Keratinocyte (primary cell): ENCODE measurements around the gene ACACA. TPM values are rescaled to one million over a fixed set of nuclear protein-coding genes. Genes with fewer than 3 reads are reported as not detected.

Experiments used
- DNase-seq: peaks from one replicate; pipeline ENCODE4 v3.0.0-alpha.2; 2011; ENCODE audit warnings: low read depth, missing footprints, low spot score
- FAIRE-seq: peaks from 2 replicates; lab custom pipeline; 2011; peaks lifted over from hg19 to GRCh38; lab: Jason Lieb, UNC
- H2AFZ ChIP-seq: 2 replicates; pipeline ENCODE4 v1.6.0; 2012; ENCODE audit warnings: low read length, control low read depth, inconsistent platforms; ENCODE audit not compliant: control insufficient read depth
- H3K27ac ChIP-seq: 2 replicates; pipeline ENCODE4 v1.5.1; 2011; ENCODE audit warnings: low read length; ENCODE audit not compliant: control insufficient read depth, insufficient read depth
- H3K27me3 ChIP-seq: 3 replicates; pipeline ENCODE4 v1.6.0; 2011; ENCODE audit warnings: low read length; ENCODE audit not compliant: control insufficient read depth, insufficient read depth; ENCODE audit errors: extremely low read depth
- H3K36me3 ChIP-seq, 2 experiments: 2 replicates in 1 of 2; 3 replicates in 1 of 2; pipeline ENCODE4 v1.5.1; 2011; ENCODE audit warnings: low read length in 2 of 2, mild to moderate bottlenecking in 1 of 2; ENCODE audit not compliant: control insufficient read depth in 2 of 2, insufficient read depth in 2 of 2; ENCODE audit errors: extremely low read depth in 1 of 2
- H3K4me1 ChIP-seq: 3 replicates; pipeline ENCODE4 v1.5.1; 2011; ENCODE audit warnings: low read length; ENCODE audit not compliant: control insufficient read depth, insufficient read depth; ENCODE audit errors: extremely low read depth
- H3K4me2 ChIP-seq: 3 replicates; pipeline ENCODE4 v1.6.0; 2011; ENCODE audit warnings: low read depth, low read length; ENCODE audit not compliant: control insufficient read depth, insufficient read depth; ENCODE audit errors: extremely low read depth
- H3K4me3 ChIP-seq, 3 experiments: fragments of 200-600 bp in 1 of 3; sonication (generic) in 1 of 3; 2 replicates in 2 of 3; 3 replicates in 1 of 3; pipeline ENCODE4 v1.5.1; 2011 to 2016; ENCODE audit warnings: low read length in 3 of 3, mild to moderate bottlenecking in 3 of 3, control low read depth in 2 of 3, inconsistent platforms in 1 of 3, low read depth in 1 of 3, mixed read lengths in 1 of 3, mixed run types in 1 of 3, moderate library complexity in 1 of 3; ENCODE audit not compliant: control insufficient read depth in 2 of 3, insufficient read depth in 2 of 3; ENCODE audit errors: extremely low read depth in 1 of 3
- H3K79me2 ChIP-seq: 2 replicates; pipeline ENCODE4 v1.6.0; 2012; ENCODE audit warnings: low read length; ENCODE audit not compliant: control insufficient read depth, insufficient read depth
- H3K9ac ChIP-seq: 3 replicates; pipeline ENCODE4 v1.6.0; 2011; ENCODE audit warnings: low read length; ENCODE audit not compliant: control insufficient read depth, insufficient read depth; ENCODE audit errors: extremely low read depth
- H3K9me1 ChIP-seq: 3 replicates; pipeline ENCODE4 v1.6.0; 2011; ENCODE audit warnings: low read length; ENCODE audit not compliant: control insufficient read depth, insufficient read depth; ENCODE audit errors: extremely low read depth
- H3K9me3 ChIP-seq: 2 replicates; pipeline ENCODE4 v1.5.1; 2012; ENCODE audit warnings: low read depth, low read length; ENCODE audit not compliant: control insufficient read depth
- H4K20me1 ChIP-seq: 3 replicates; pipeline ENCODE4 v1.6.0; 2011; ENCODE audit warnings: low read length; ENCODE audit not compliant: control insufficient read depth, insufficient read depth; ENCODE audit errors: extremely low read depth
- CTCF ChIP-seq, 3 experiments: IDR thresholded peaks in 1 of 3; conservative IDR thresholded peaks in 1 of 3; optimal IDR thresholded peaks in 1 of 3; 2 replicates in 2 of 3; 3 replicates in 1 of 3; pipeline versions ENCODE3 to v1.5.1; 2011; ENCODE audit warnings: low read length in 3 of 3, mild to moderate bottlenecking in 3 of 3, moderate library complexity in 2 of 3, control low read depth in 1 of 3, inconsistent platforms in 1 of 3; ENCODE audit not compliant: insufficient read depth in 2 of 3; ENCODE audit errors: extremely low read depth in 1 of 3
- EZH2 ChIP-seq: IDR thresholded peaks from one replicate; pipeline ENCODE4 v1.6.1; 2012; ENCODE audit warnings: inconsistent platforms, mild to moderate bottlenecking, low read length, moderate library complexity
- dilution Hi-C: fragments of 300-500 bp; cut with MboI; formaldehyde crosslinking; loops from one replicate; pipeline ENCODE4 v1.7.0; 2020; ENCODE audit warnings: low sequenced_read_pairs; ENCODE audit not compliant: extremely low pct_ligation_motif_present
- polyA plus RNA-seq, 5 experiments: library from polyadenylated mRNA; depleted of rRNA in 3 of 5; stranded (reverse) in 3 of 5; stranded (forward) in 1 of 5; unstranded in 1 of 5; fragments of >200 nt; gene quantifications; 1 replicate in 1 of 5; 2 replicates in 3 of 5; 3 replicates in 1 of 5; pipeline versions ENCODE4 v1.2.1 to v1.2.3, GENCODE V29; 2011 to 2012; ENCODE audit warnings: missing spikeins in 2 of 5, low read depth in 1 of 5, low replicate concordance in 1 of 5

ACACA gene
- polyA plus RNA-seq, 1 donor (not counting 4 experiments of a cell fraction or from before 2014, with no cell fraction given) = 85.8 TPM

- DNase-seq (no peak), FAIRE-seq (no peak)
- Histone ChIP-seq H3K9me3 (no peaks in the 10 kb centered on the region), H4K20me1 (no peaks in the 10 kb centered on the region), H3K9me1 (no peaks in the 10 kb centered on the region), H3K36me3 (peaks cover 40 to 41% of the 10 kb centered on the region in 2 experiments), H3K9ac (no peak overlapping the region), H3K4me1 (no peaks in the 10 kb centered on the region), H3K4me2 (no peak overlapping the region), H3K27me3 (no peaks in the 10 kb centered on the region), H3K4me3 (no peak overlapping the region), H3K27ac (no peak overlapping the region), H2AFZ (no peak overlapping the region), H3K79me2 (no peaks in the 10 kb centered on the region)
- TF ChIP-seq CTCF (optimal IDR thresholded peaks at IDR 0.05 in 1 of 3, IDR thresholded peaks at IDR 0.05 in 1 of 3, conservative IDR thresholded peaks at IDR 0.05 in 1 of 3; ENCODE audit: extremely low read depth in 1 of 3, insufficient read depth in 2 of 3, low read length in 3 of 3) = no peak
- TF ChIP-seq EZH2 = no peak
- dilution Hi-C loops = no loop called here
Measured at GRCh38 chr17:37097154-37097553, 309.5 kb downstream of the ACACA start.

- Histone ChIP-seq H3K27me3 (no peaks in the 10 kb centered on the region), H4K20me1 (no peaks in the 10 kb centered on the region), H3K36me3 (peaks cover 40 to 41% of the 10 kb centered on the region in 2 experiments), H3K9me1 (no peaks in the 10 kb centered on the region), H3K79me2 (no peaks in the 10 kb centered on the region), H3K9ac (no peak overlapping the region), H3K27ac (no peak overlapping the region), H2AFZ (no peak overlapping the region), H3K4me3 (no peak overlapping the region), H3K4me2 (no peak overlapping the region), H3K4me1 (no peaks in the 10 kb centered on the region), H3K9me3 (no peaks in the 10 kb centered on the region)
- no peak for TF ChIP-seq CTCF (optimal IDR thresholded peaks at IDR 0.05 in 1 of 3, IDR thresholded peaks at IDR 0.05 in 1 of 3, conservative IDR thresholded peaks at IDR 0.05 in 1 of 3; ENCODE audit: extremely low read depth in 1 of 3, insufficient read depth in 2 of 3, low read length in 3 of 3)
- TF ChIP-seq EZH2 = no peak
- dilution Hi-C loops = no loop called here
- DNase-seq = no peak
- FAIRE-seq = no peak
Measured at GRCh38 chr17:37096071-37096470, 310.6 kb downstream of the ACACA start.
